Non-pigmented ciliary epithelial cell (primary cell): ENCODE measurements around the gene ANKRD6.

ENCODE experiments used
- DNase-seq: peaks from one replicate; pipeline ENCODE4 v3.0.0-alpha.2; 2010; ENCODE audit warnings: low read depth

ANKRD6 gene

GRCh38 chr6:89471287-89471867, 38.4 kb downstream of the ANKRD6 start:
- DNase-seq: no peak

GRCh38 chr6:89475101-89475500, 42.1 kb downstream of the ANKRD6 start:
- no peak for DNase-seq

GRCh38 chr6:89475634-89476033, 42.7 kb downstream of the ANKRD6 start:
- no peak for DNase-seq

GRCh38 chr6:89479897-89480296, 46.9 kb downstream of the ANKRD6 start:
- no peak for DNase-seq

GRCh38 chr6:89481695-89482094, 48.7 kb downstream of the ANKRD6 start:
- DNase-seq: no peak

GRCh38 chr6:89482126-89482525, 49.2 kb downstream of the ANKRD6 start:
- no peak for DNase-seq

- no peak for DNase-seq
Measured at GRCh38 chr6:89483111-89483720, 50.3 kb downstream of the ANKRD6 start.

GRCh38 chr6:89485320-89485719, 52.4 kb downstream of the ANKRD6 start:
- DNase-seq: no peak

GRCh38 chr6:89487864-89488263, 54.9 kb downstream of the ANKRD6 start:
- DNase-seq: no peak

GRCh38 chr6:89488438-89488837, 55.5 kb downstream of the ANKRD6 start:
- DNase-seq: no peak

GRCh38 chr6:89489078-89489477, 56.1 kb downstream of the ANKRD6 start:
- DNase-seq: no peak

- no peak for DNase-seq
Measured at GRCh38 chr6:89492025-89492640, 59.2 kb downstream of the ANKRD6 start.

- DNase-seq: no peak
Measured at GRCh38 chr6:89494131-89494793, 61.3 kb downstream of the ANKRD6 start.

- no peak for DNase-seq
Measured at GRCh38 chr6:89495961-89496535, 63.1 kb downstream of the ANKRD6 start.

GRCh38 chr6:89500611-89501010, 67.7 kb downstream of the ANKRD6 start:
- DNase-seq: no peak

GRCh38 chr6:89501222-89501621, 68.3 kb downstream of the ANKRD6 start:
- no peak for DNase-seq

- no peak for DNase-seq
Measured at GRCh38 chr6:89501753-89502152, 68.8 kb downstream of the ANKRD6 start.

GRCh38 chr6:89503641-89504040, 70.7 kb downstream of the ANKRD6 start:
- DNase-seq: no peak

- no peak for DNase-seq
Measured at GRCh38 chr6:89505847-89506246, 72.9 kb downstream of the ANKRD6 start.

GRCh38 chr6:89506716-89507617, 74.0 kb downstream of the ANKRD6 start:
- no peak for DNase-seq

GRCh38 chr6:89508755-89509563, 76.0 kb downstream of the ANKRD6 start:
- no peak for DNase-seq
